ENCODE data around the gene DYNC2H1.

DNA sequence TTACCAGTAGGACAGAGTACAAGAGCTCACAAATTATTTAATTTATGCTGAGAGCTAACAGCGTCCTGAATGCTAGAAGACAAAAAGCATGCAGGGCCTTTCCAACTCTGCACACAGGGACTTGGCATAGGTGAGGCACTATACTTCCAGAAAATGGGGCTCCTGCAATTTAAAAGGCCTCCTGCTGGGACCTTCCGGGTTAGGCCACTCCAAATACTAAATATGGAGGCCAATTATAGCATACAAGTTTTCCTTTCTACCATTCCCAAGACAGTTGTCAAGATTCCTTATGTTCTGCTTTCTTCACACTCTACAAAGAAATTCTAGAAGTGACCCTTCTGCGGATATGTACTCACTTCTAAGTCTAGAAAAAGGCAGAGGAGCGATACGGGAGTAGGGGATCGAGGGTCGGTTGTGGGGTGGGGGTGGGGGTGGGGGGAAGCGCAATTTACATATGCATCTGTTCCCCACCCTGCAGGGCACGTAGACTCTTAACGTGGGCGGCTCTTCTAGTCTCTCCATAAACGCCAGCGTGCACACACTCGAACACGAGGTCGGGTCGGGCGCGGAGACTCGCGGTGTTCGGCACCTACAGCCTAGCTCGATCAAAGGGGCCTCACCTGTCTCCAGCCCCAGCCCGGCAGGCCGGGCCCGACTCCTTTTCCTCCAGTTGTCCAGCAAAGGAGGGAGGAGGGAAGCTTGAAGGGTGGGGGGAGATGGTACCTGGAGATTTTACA is 18.0 kb upstream of the DYNC2H1 start:
- TF ChIP-seq, protein P1, sequence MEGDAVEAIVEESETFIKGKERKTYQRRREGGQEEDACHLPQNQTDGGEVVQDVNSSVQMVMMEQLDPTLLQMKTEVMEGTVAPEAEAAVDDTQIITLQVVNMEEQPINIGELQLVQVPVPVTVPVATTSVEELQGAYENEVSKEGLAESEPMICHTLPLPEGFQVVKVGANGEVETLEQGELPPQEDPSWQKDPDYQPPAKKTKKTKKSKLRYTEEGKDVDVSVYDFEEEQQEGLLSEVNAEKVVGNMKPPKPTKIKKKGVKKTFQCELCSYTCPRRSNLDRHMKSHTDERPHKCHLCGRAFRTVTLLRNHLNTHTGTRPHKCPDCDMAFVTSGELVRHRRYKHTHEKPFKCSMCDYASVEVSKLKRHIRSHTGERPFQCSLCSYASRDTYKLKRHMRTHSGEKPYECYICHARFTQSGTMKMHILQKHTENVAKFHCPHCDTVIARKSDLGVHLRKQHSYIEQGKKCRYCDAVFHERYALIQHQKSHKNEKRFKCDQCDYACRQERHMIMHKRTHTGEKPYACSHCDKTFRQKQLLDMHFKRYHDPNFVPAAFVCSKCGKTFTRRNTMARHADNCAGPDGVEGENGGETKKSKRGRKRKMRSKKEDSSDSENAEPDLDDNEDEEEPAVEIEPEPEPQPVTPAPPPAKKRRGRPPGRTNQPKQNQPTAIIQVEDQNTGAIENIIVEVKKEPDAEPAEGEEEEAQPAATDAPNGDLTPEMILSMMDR (IDR thresholded peaks at IDR 0.05): no peak
- no peak for TF ChIP-seq POLR2A (IDR thresholded peaks at IDR 0.05)
